Osteoblast (primary cell): ENCODE results near the gene SYT17. TPM values are rescaled to one million over a fixed set of nuclear protein-coding genes. Genes with fewer than 3 reads are reported as not detected.

Experiments used
- DNase-seq: peaks from one replicate; pipeline ENCODE4 v3.0.0; 2011; ENCODE audit warnings: low spot score, mixed read lengths; ENCODE audit not compliant: insufficient read length; ENCODE audit errors: missing footprints
- H2AFZ ChIP-seq: 2 replicates; pipeline ENCODE4 v1.6.0; 2011; ENCODE audit warnings: mild to moderate bottlenecking, low read length
- H3K27ac ChIP-seq: 2 replicates; pipeline ENCODE4 v1.5.1; 2011; ENCODE audit warnings: mild to moderate bottlenecking, low read depth, low read length, moderate library complexity
- H3K27me3 ChIP-seq: 2 replicates; pipeline ENCODE4 v1.6.0; 2012; ENCODE audit warnings: mild to moderate bottlenecking, control low read depth, inconsistent platforms, low read length, moderate library complexity; ENCODE audit not compliant: insufficient read depth
- H3K36me3 ChIP-seq: 2 replicates; pipeline ENCODE4 v1.5.1; 2011; ENCODE audit warnings: mild to moderate bottlenecking, low read length, control low read depth, moderate library complexity; ENCODE audit not compliant: insufficient read depth
- H3K4me1 ChIP-seq: 2 replicates; pipeline ENCODE4 v1.5.1; 2011; ENCODE audit warnings: mild to moderate bottlenecking, low read length, control low read depth, moderate library complexity; ENCODE audit not compliant: insufficient read depth
- H3K4me2 ChIP-seq: 2 replicates; pipeline ENCODE4 v1.6.0; 2011; ENCODE audit warnings: mild to moderate bottlenecking, low read length; ENCODE audit not compliant: insufficient read depth
- H3K4me3 ChIP-seq: fragments of 200-600 bp; sonication (generic); 3 replicates; pipeline ENCODE4 v1.5.1; 2012; ENCODE audit warnings: mild to moderate bottlenecking, low read length, inconsistent platforms; ENCODE audit not compliant: insufficient read depth
- H3K79me2 ChIP-seq: 2 replicates; pipeline ENCODE4 v1.6.0; 2012; ENCODE audit warnings: mild to moderate bottlenecking, low read length, control low read depth, inconsistent platforms; ENCODE audit not compliant: insufficient read depth
- H3K9me3 ChIP-seq: 2 replicates; pipeline ENCODE4 v1.5.1; 2011; ENCODE audit warnings: low read depth, low read length, control low read depth
- H4K20me1 ChIP-seq: 2 replicates; pipeline ENCODE4 v1.6.0; 2012; ENCODE audit warnings: mild to moderate bottlenecking, low read length, control low read depth; ENCODE audit not compliant: insufficient read depth
- CTCF ChIP-seq: IDR thresholded peaks from 2 replicates; pipeline ENCODE4 v1.5.1; 2011; ENCODE audit warnings: mild to moderate bottlenecking, low read depth, low read length, moderate library complexity; ENCODE audit errors: extremely low read depth
- total RNA-seq: library from RNA; depleted of rRNA; stranded (reverse); fragments of >200 nt; gene quantifications from 2 replicates; pipeline ENCODE4 v1.2.3, GENCODE V29; 2012

SYT17 gene
- total RNA-seq, 1 donor = under 0.01 TPM

DNA sequence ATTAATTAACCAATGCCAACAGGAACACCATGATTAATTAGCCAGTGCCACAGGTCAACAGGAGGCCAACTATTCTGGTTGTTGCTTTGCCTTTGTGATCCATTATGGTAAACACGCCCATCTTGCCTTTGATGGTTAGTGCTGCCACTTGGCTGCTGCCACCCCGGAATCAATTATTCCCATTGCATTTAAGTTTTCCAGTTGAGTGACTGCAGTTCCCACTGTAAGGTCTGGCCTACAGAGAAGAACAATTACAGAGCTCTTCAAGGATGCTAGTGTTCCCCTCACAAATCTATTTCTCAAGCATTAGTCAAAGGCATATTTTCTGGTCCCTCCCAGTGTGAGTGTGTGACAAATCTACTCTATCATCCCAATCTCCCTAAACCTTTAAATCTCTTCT is 110.4 kb downstream of the SYT17 start:
- no peak overlapping the region for H3K4me3 ChIP-seq
- no peak overlapping the region for H3K4me2 ChIP-seq
- no peaks in the 10 kb centered on the region for H3K36me3 ChIP-seq

GRCh38 chr16:19281246-19281645 is 113.2 kb downstream of the SYT17 start:
- no peaks in the 10 kb centered on the region for H3K36me3 ChIP-seq
- no peaks in the 10 kb centered on the region for H3K79me2 ChIP-seq
- no peaks in the 10 kb centered on the region for H3K9me3 ChIP-seq
- H4K20me1 ChIP-seq = no peaks in the 10 kb centered on the region
- TF ChIP-seq CTCF = no peak
- no peak overlapping the region for H3K4me2 ChIP-seq
- H3K27ac ChIP-seq = no peak overlapping the region
- H3K4me3 ChIP-seq = no peak overlapping the region
- no peaks in the 10 kb centered on the region for H3K4me1 ChIP-seq
- no peak overlapping the region for H2AFZ ChIP-seq
- no peak for DNase-seq
- no peaks in the 10 kb centered on the region for H3K27me3 ChIP-seq

More for the DNA sequence above, 110.4 kb downstream of the SYT17 start:
- H3K27me3 ChIP-seq = no peaks in the 10 kb centered on the region
- H4K20me1 ChIP-seq = no peaks in the 10 kb centered on the region
- no peak for TF ChIP-seq CTCF
- H3K9me3 ChIP-seq = no peaks in the 10 kb centered on the region
- no peak overlapping the region for H3K27ac ChIP-seq
- H3K4me1 ChIP-seq = no peaks in the 10 kb centered on the region
- H3K79me2 ChIP-seq = no peaks in the 10 kb centered on the region
- DNase-seq = no peak
- no peak overlapping the region for H2AFZ ChIP-seq

DNA sequence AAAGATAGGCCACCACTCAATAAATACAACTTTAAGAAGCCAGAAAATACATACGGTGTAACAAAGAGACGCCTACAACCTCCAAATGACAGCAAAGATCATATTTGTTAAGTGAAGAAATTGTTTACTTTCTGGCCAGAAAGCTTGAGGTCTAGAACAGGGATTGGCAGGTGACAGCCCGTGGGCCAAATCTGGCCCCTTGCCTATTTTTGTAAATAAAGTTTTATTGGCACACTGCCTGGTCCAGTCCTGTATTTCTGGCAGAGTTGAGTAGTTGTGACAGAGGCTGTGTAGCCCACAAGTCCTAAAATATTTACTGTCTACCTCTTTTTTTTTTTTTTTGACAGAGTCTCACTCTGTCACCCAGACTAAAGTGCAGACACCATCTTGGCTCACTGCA is 114.1 kb downstream of the SYT17 start:
- H3K4me3 ChIP-seq = no peak overlapping the region
- no peaks in the 10 kb centered on the region for H3K27me3 ChIP-seq
- no peaks in the 10 kb centered on the region for H3K36me3 ChIP-seq
- no peak overlapping the region for H3K4me2 ChIP-seq
- no peaks in the 10 kb centered on the region for H3K79me2 ChIP-seq
- no peaks in the 10 kb centered on the region for H3K4me1 ChIP-seq
- H3K9me3 ChIP-seq = no peaks in the 10 kb centered on the region
- TF ChIP-seq CTCF = no peak
- H3K27ac ChIP-seq = no peak overlapping the region
- no peak overlapping the region for H2AFZ ChIP-seq
- DNase-seq = no peak
- H4K20me1 ChIP-seq = no peaks in the 10 kb centered on the region

DNA sequence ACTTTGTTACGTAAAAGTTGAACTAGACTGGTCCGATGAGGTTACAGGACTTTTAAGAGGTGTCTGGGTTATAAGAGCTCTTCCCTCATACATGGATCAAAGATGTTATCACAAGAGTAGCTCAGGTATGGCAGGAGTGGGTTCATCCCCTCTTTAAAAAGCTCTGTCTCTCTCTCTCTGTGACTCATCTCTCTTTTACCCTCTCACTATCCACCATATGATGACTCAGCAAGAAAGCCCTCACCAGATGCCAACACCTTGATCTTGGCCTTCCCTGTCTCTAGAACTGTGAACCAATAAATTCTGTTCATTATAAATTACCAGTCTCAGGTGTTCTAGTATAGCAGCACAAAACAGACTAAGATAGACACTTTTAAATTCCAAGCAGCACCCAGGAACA is 115.6 kb downstream of the SYT17 start:
- no peak for DNase-seq

More for the DNA sequence above, 115.6 kb downstream of the SYT17 start:
- H3K27me3 ChIP-seq = no peaks in the 10 kb centered on the region
- H2AFZ ChIP-seq = no peak overlapping the region
- H3K27ac ChIP-seq = no peak overlapping the region
- H3K4me3 ChIP-seq = no peak overlapping the region
- no peaks in the 10 kb centered on the region for H4K20me1 ChIP-seq
- H3K4me1 ChIP-seq = no peaks in the 10 kb centered on the region
- no peak overlapping the region for H3K4me2 ChIP-seq
- no peak for TF ChIP-seq CTCF
- no peaks in the 10 kb centered on the region for H3K9me3 ChIP-seq
- no peaks in the 10 kb centered on the region for H3K79me2 ChIP-seq
- no peaks in the 10 kb centered on the region for H3K36me3 ChIP-seq
